Cardiac muscle cell (in vitro differentiated cells and primary cell): ENCODE data around the gene RELB. TPM values are rescaled to one million over a fixed set of nuclear protein-coding genes. Genes with fewer than 3 reads are reported as not detected.
A peak's percentile ranks its signal among the peaks of the same experiment; 100 is the strongest.

Source experiments
- DNase-seq, 2 donors: peaks; one replicate each; pipeline versions ENCODE4 v3.0.0 to v3.0.0-alpha.2; 2010 to 2017; ENCODE audit warnings: low read depth in 1 of 2, low spot score in 1 of 2
- H3K27ac ChIP-seq: fragments of 200-600 bp; sonication (generic); 2 replicates; pipeline ENCODE4 v1.5.1; 2016
- H3K27me3 ChIP-seq: fragments of 200-600 bp; sonication (generic); 2 replicates; pipeline ENCODE4 v1.6.0; 2016; ENCODE audit warnings: control low read depth
- H3K36me3 ChIP-seq: fragments of 200-600 bp; sonication (generic); 2 replicates; pipeline ENCODE4 v1.5.1; 2016; ENCODE audit warnings: control low read depth
- H3K4me1 ChIP-seq: fragments of 200-600 bp; sonication (generic); 2 replicates; pipeline ENCODE4 v1.8.1; 2017; ENCODE audit warnings: low read depth, mild to moderate bottlenecking, mixed run types
- H3K4me3 ChIP-seq: fragments of 200-600 bp; sonication (generic); 2 replicates; pipeline ENCODE4 v1.5.1; 2016; ENCODE audit warnings: mild to moderate bottlenecking
- H3K9me3 ChIP-seq: fragments of 200-600 bp; sonication (generic); 2 replicates; pipeline ENCODE4 v1.5.1; 2017; ENCODE audit warnings: low read depth, mild to moderate bottlenecking, control low read depth
- polyA plus RNA-seq: library from polyadenylated mRNA; unstranded; fragments of >200 nt; fragmentation: Nextera tagmentation; extraction: Ambion mirVana; gene quantifications from 2 replicates; pipeline ENCODE4 v1.2.1, GENCODE V29; 2016
- total RNA-seq: library from RNA; depleted of rRNA; stranded (reverse); fragments of >200 nt; gene quantifications from 2 replicates; pipeline ENCODE4 v1.2.3, GENCODE V29; 2016
- TF ChIP-seq, protein P1 (sequence below): IDR thresholded peaks from 2 replicates; pipeline ENCODE4 v1.5.1; 2012; ENCODE audit warnings: low read depth, mild to moderate bottlenecking, low read length

RELB gene
- total and polyA plus RNA-seq, 2 experiments from 2014 or later = 1.3 to 3.1 TPM

DNA sequence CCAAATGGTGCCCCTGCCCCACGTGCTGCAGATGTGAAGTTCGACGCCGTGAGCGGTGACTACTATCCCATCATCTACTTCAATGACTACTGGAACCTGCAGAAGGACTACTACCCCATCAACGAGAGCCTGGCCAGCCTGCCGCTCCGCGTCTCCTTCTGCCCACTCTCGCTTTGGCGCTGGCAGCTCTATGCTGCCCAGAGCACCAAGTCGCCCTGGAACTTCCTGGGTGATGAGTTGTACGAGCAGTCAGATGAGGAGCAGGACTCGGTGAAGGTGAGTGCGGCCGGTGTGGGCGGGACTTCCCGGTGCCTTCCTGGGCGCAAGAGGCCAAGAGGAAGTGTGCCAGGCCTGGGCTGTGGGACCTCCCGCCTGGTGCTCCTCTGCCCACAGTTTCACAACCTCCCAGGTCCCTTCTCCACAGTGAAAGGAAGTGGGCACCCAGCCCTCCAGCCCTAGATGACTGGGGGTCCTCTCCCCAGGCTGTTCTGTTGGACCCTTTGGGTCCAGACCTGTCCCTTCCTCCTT, 14.1 kb upstream of the RELB start:
- no peaks in the 10 kb centered on the region for H3K4me1 ChIP-seq
- H3K27ac ChIP-seq = no peak overlapping the region
- H3K4me3 ChIP-seq = no peak overlapping the region
- H3K27me3 ChIP-seq = no peaks in the 10 kb centered on the region
- no peak for DNase-seq
- H3K36me3 ChIP-seq = peaks cover 23% of the 10 kb centered on the region
- TF ChIP-seq, protein P1, sequence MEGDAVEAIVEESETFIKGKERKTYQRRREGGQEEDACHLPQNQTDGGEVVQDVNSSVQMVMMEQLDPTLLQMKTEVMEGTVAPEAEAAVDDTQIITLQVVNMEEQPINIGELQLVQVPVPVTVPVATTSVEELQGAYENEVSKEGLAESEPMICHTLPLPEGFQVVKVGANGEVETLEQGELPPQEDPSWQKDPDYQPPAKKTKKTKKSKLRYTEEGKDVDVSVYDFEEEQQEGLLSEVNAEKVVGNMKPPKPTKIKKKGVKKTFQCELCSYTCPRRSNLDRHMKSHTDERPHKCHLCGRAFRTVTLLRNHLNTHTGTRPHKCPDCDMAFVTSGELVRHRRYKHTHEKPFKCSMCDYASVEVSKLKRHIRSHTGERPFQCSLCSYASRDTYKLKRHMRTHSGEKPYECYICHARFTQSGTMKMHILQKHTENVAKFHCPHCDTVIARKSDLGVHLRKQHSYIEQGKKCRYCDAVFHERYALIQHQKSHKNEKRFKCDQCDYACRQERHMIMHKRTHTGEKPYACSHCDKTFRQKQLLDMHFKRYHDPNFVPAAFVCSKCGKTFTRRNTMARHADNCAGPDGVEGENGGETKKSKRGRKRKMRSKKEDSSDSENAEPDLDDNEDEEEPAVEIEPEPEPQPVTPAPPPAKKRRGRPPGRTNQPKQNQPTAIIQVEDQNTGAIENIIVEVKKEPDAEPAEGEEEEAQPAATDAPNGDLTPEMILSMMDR = no peak
- no peaks in the 10 kb centered on the region for H3K9me3 ChIP-seq

DNA sequence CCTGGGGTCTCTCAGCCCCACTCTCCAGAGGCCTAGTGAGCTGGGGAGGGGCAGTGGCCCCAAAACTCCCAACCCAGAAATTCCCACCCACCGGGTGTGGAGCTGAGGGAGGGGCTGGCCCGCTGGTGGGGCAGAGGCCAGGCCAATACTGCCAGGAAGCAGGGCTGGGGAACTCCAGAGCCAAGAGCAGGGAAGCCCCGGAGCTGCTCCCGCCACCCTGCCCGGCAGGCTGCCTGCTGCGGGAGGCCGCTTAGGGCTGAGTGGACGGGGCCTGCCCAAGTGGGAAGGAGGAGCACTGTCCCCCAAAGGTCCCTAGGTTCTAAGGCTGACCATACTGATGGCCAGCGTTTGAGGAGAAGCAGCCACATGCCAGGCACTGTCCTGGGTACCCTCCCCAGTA, 13.0 kb upstream of the RELB start:
- no peak overlapping the region for H3K27ac ChIP-seq
- TF ChIP-seq, protein P1 = no peak

DNA sequence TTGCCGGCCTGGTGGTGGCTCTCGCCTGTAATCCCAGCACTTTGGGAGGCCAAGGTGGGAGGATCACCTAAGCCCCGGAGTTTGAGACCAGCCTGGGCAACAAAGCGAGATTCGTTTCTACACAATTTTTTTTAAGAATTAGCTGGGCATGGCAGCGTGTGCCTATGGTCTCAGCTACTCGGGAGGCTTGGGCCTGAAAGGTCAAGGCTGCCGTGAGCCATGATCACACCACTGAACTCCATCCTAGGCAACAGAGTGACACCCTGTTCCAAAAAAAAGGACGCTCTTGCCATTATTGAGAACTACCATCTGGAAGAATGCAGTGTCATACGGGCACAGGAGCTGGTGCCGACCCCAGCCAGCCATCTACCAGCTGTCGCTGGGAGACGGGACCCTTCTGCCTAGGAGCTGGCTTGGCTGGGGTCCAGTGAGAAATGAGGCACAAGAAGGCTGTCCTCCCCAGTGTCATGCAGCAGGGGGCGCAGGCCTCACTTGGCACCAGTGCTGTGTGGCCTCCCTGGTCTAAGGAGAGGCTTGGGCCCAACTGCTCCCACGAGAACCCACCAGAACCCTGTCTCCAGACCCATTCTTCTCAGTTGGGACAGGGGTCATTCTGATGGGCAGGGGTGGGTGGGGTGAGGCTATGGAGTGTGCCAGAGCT, 12.2 kb upstream of the RELB start:
- peaks cover 27% of the 10 kb centered on the region for H3K36me3 ChIP-seq
- H3K27ac ChIP-seq = no peak overlapping the region
- H3K9me3 ChIP-seq = no peaks in the 10 kb centered on the region
- H3K27me3 ChIP-seq = no peaks in the 10 kb centered on the region
- TF ChIP-seq, protein P1 = peak; percentile 69
- no peaks in the 10 kb centered on the region for H3K4me1 ChIP-seq
- peak; percentile 70 to 78 for DNase-seq
- no peak overlapping the region for H3K4me3 ChIP-seq

More for the DNA sequence above, 13.0 kb upstream of the RELB start:
- Histone ChIP-seq H3K4me3 (no peak overlapping the region), H3K27me3 (no peaks in the 10 kb centered on the region), H3K4me1 (no peaks in the 10 kb centered on the region), H3K9me3 (no peaks in the 10 kb centered on the region), H3K36me3 (peaks cover 27% of the 10 kb centered on the region)
- no peak for DNase-seq

DNA sequence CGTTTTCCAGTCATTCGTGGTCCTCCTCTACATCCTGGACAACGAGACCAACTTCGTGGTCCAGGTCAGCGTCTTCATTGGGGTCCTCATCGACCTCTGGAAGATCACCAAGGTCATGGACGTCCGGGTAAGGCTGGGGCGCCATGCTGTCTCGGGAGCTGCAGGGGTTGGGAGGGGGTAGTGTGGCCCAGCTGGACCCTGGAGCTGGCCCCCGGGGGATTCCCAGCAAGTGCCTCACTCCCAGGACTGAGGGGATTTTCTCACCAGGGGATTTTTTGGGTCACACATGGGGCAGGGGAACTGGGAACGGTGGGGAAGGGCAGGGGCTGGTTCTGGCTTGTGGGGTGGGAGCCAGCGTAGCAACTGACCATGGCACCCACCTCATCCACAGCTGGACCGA, 10.8 kb upstream of the RELB start:
- DNase-seq = no peak
- no peak overlapping the region for H3K27ac ChIP-seq
- no peak overlapping the region for H3K4me3 ChIP-seq
- peaks cover 24% of the 10 kb centered on the region for H3K36me3 ChIP-seq
- no peaks in the 10 kb centered on the region for H3K27me3 ChIP-seq
- TF ChIP-seq, protein P1 = no peak
- H3K4me1 ChIP-seq = no peaks in the 10 kb centered on the region
- no peaks in the 10 kb centered on the region for H3K9me3 ChIP-seq

DNA sequence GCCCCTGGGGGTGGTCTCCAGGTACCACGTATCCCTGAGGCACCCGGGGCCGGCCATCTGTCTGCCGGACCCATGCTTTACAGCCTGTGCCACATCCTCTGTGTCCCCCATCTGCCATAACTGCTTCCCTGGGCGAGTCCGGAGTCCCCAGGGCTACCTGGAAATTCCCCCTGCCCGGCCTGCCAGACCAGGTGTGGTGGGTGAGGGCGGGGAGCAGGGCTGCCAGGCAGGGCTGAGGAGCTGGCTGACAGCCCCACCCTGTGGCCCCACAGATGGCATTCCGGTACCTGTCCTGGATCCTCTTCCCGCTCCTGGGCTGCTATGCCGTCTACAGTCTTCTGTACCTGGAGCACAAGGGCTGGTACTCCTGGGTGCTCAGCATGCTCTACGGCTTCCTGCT, 10.3 kb upstream of the RELB start:
- no peaks in the 10 kb centered on the region for H3K9me3 ChIP-seq
- H3K4me3 ChIP-seq = no peak overlapping the region
- no peaks in the 10 kb centered on the region for H3K27me3 ChIP-seq
- TF ChIP-seq, protein P1 = no peak
- H3K27ac ChIP-seq = no peak overlapping the region
- H3K36me3 ChIP-seq = peaks cover 24% of the 10 kb centered on the region
- H3K4me1 ChIP-seq = no peaks in the 10 kb centered on the region
- DNase-seq = no peak
